Measurements from ENCODE around the gene EFCAB6.
"Not testable (repeated sequence)": the region's sequence is repeated elsewhere in the genome, so short reads cannot be mapped to it uniquely, and the experiment has no call there.

Gene EFCAB6

GRCh38 chr22:43720716-43721115, 91.4 kb downstream of the EFCAB6 start:
- no peak for DNase-seq (ENCODE audit: low spot score)

- no peak for DNase-seq (ENCODE audit: low spot score)
These were observed 98.0 kb downstream of the EFCAB6 start for GRCh38 chr22:43714104-43714503.

- no peak for DNase-seq (ENCODE audit: low spot score)
These were observed 100.4 kb downstream of the EFCAB6 start for GRCh38 chr22:43711681-43712080.

- no peak for DNase-seq (ENCODE audit: low spot score)
These were observed 104.5 kb downstream of the EFCAB6 start for GRCh38 chr22:43707648-43708047.

- no peak for DNase-seq (ENCODE audit: low spot score)
These were observed 105.4 kb downstream of the EFCAB6 start for GRCh38 chr22:43706571-43707328.

- DNase-seq (ENCODE audit: low spot score): no peak
These were observed 106.0 kb downstream of the EFCAB6 start for GRCh38 chr22:43706151-43706550.

- no peak for DNase-seq (ENCODE audit: low spot score)
These were observed 108.1 kb downstream of the EFCAB6 start for GRCh38 chr22:43704051-43704450.

- no peak for DNase-seq (ENCODE audit: low spot score)
These were observed 113.7 kb downstream of the EFCAB6 start for GRCh38 chr22:43698403-43698802.

- DNase-seq (ENCODE audit: low spot score): no peak
These were observed 114.2 kb downstream of the EFCAB6 start for GRCh38 chr22:43697894-43698293.

GRCh38 chr22:43693249-43693648, 118.9 kb downstream of the EFCAB6 start:
- no peak for DNase-seq (ENCODE audit: low spot score)

- no peak for DNase-seq (ENCODE audit: low spot score)
These were observed 122.7 kb downstream of the EFCAB6 start for GRCh38 chr22:43689356-43689755.

GRCh38 chr22:43682851-43683250, 129.3 kb downstream of the EFCAB6 start:
- no peak for DNase-seq (ENCODE audit: low spot score)

- no peak for DNase-seq (ENCODE audit: low spot score)
These were observed 130.3 kb downstream of the EFCAB6 start for GRCh38 chr22:43681731-43682360.

- no peak for DNase-seq (ENCODE audit: low spot score)
These were observed 141.6 kb downstream of the EFCAB6 start for GRCh38 chr22:43670513-43670912.

GRCh38 chr22:43669190-43669589, 142.9 kb downstream of the EFCAB6 start:
- no peak for DNase-seq (ENCODE audit: low spot score)

- no peak for DNase-seq (ENCODE audit: low spot score)
These were observed 144.4 kb downstream of the EFCAB6 start for GRCh38 chr22:43667656-43668055.

- no peak for DNase-seq (ENCODE audit: low spot score)
These were observed 145.6 kb downstream of the EFCAB6 start for GRCh38 chr22:43666457-43666856.

- no peak for DNase-seq (ENCODE audit: low spot score)
These were observed 153.3 kb downstream of the EFCAB6 start for GRCh38 chr22:43658823-43659222.

GRCh38 chr22:43656581-43656980, 155.5 kb downstream of the EFCAB6 start:
- DNase-seq (ENCODE audit: low spot score): not testable (repeated sequence)

GRCh38 chr22:43654271-43654670, 157.8 kb downstream of the EFCAB6 start:
- DNase-seq (ENCODE audit: low spot score): no peak

GRCh38 chr22:43652845-43653244, 159.3 kb downstream of the EFCAB6 start:
- DNase-seq (ENCODE audit: low spot score): no peak

- no peak for DNase-seq (ENCODE audit: low spot score)
These were observed 168.7 kb downstream of the EFCAB6 start for GRCh38 chr22:43643387-43643786.

GRCh38 chr22:43642319-43643206, 169.5 kb downstream of the EFCAB6 start:
- no peak for DNase-seq (ENCODE audit: low spot score)
